Gastrocnemius medialis (tissue), 4 donors: Measurements from ENCODE around the gene LDAF1. TPM values are rescaled to one million over a fixed set of nuclear protein-coding genes. Genes with fewer than 3 reads are reported as not detected.

Experiments used
- ATAC-seq, 2 donors: fragments of 150-250 bp; one replicate each; pipeline ENCODE4 v1.9.1; 2016
- DNase-seq, 2 donors: peaks; one replicate each; pipeline ENCODE4 v3.0.0-alpha.2; 2019
- H3K27ac ChIP-seq, 4 donors: fragments of 200-600 bp; sonication (generic); 1 replicate in 1 of 4; 2 replicates in 3 of 4; pipeline ENCODE4 v1.5.1; 2016 to 2018; ENCODE audit warnings: mild to moderate bottlenecking in 2 of 4, moderate library complexity in 1 of 4
- H3K27me3 ChIP-seq, 3 donors: fragments of 200-600 bp; sonication (generic) in 2 of 3; 1 replicate in 1 of 3; 2 replicates in 2 of 3; pipeline versions ENCODE4 v1.5.1 to v1.6.0; 2016 to 2019; ENCODE audit warnings: mild to moderate bottlenecking in 1 of 3, moderate library complexity in 1 of 3
- H3K36me3 ChIP-seq, 2 donors: fragments of 200-600 bp; sonication (generic) in 1 of 2; one replicate each; pipeline ENCODE4 v1.5.1; 2017 to 2018
- H3K4me1 ChIP-seq, 2 donors: fragments of 200-600 bp; sonication (generic) in 1 of 2; one replicate each; pipeline ENCODE4 v1.5.1; 2016 to 2017; ENCODE audit warnings: mild to moderate bottlenecking in 2 of 2
- H3K4me3 ChIP-seq, 4 donors: fragments of 200-600 bp; sonication (generic) in 3 of 4; 1 replicate in 1 of 4; 2 replicates in 3 of 4; pipeline ENCODE4 v1.5.1; 2016 to 2019; ENCODE audit warnings: mild to moderate bottlenecking in 2 of 4
- H3K9me3 ChIP-seq, 3 donors: fragments of 200-600 bp; sonication (generic) in 2 of 3; 1 replicate in 1 of 3; 2 replicates in 2 of 3; pipeline ENCODE4 v1.5.1; 2016 to 2019
- POLR2A ChIP-seq, 2 donors: fragments of 450-650 bp; IDR thresholded peaks; one replicate each; pipeline ENCODE4 v1.6.1; 2017; ENCODE audit warnings: antibody characterized with exemption in 2 of 2, mild to moderate bottlenecking in 2 of 2, moderate library complexity in 2 of 2
- in situ Hi-C, 4 donors: fragments of 200-750 bp; cut with MboI; loops; one replicate each; pipeline versions ENCODE4 v1.15.0 to v1.8.0; 2017; ENCODE audit warnings: low sequenced_read_pairs in 4 of 4
- intact Hi-C: fragments of 100-400 bp; cut with DNase I; formaldehyde crosslinking; loops from one replicate; pipeline ENCODE4 v1.15.1; 2023; ENCODE audit warnings: low total_unique reads
- total RNA-seq, 4 donors: library from RNA; depleted of rRNA; stranded (reverse); fragments of >200 nt; gene quantifications; one replicate each; pipeline versions ENCODE4 v1.1.0 to v1.2.3, GENCODE V29; 2016
- TF ChIP-seq, protein P1 (sequence below), 5 experiments: fragments of 450-650 bp in 3 of 5; fragments of 200-600 bp in 2 of 5; sonication (generic) in 2 of 5; IDR thresholded peaks in 4 of 5; conservative IDR thresholded peaks in 1 of 5; 1 replicate in 4 of 5; 2 replicates in 1 of 5; pipeline ENCODE4 v1.5.1; 2016 to 2019; ENCODE audit warnings: antibody characterized with exemption in 5 of 5, mild to moderate bottlenecking in 3 of 5, moderate library complexity in 3 of 5

The LDAF1 gene
- total RNA-seq, 4 donors from 2014 or later, result 19.4 to 70.0 (median 34.3) TPM

DNA sequence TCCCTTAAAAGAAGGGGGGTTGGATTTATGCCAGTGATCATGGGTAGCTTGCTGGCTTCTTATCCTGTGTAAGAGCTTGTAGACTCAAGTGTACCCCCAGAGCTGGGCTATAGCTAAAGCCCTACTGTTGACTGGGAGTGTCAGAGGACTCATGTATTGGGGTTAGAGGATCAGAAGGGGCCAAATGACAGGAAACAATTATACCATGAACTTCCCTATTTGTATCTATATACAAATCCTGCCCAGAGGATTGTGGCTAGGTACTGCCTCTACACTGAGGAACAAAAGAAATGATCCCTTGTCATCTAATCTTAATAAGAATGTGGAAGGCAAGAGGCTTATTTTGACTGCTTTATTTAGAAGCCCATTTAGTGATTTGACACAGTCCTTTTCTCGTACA lies 38.6 kb downstream of the LDAF1 start:
- H3K36me3 ChIP-seq, result no peaks in the 10 kb centered on the region
- no peak for TF ChIP-seq POLR2A (IDR thresholded peaks at IDR 0.05)
- TF ChIP-seq, protein P1, sequence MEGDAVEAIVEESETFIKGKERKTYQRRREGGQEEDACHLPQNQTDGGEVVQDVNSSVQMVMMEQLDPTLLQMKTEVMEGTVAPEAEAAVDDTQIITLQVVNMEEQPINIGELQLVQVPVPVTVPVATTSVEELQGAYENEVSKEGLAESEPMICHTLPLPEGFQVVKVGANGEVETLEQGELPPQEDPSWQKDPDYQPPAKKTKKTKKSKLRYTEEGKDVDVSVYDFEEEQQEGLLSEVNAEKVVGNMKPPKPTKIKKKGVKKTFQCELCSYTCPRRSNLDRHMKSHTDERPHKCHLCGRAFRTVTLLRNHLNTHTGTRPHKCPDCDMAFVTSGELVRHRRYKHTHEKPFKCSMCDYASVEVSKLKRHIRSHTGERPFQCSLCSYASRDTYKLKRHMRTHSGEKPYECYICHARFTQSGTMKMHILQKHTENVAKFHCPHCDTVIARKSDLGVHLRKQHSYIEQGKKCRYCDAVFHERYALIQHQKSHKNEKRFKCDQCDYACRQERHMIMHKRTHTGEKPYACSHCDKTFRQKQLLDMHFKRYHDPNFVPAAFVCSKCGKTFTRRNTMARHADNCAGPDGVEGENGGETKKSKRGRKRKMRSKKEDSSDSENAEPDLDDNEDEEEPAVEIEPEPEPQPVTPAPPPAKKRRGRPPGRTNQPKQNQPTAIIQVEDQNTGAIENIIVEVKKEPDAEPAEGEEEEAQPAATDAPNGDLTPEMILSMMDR (IDR thresholded peaks at IDR 0.05 in 4 of 5, conservative IDR thresholded peaks at IDR 0.05 in 1 of 5), result no peak
- in situ Hi-C loops, result loop anchor here in 2 of 4 donors (25.0 kb wide), 2 partner anchors 90 to 1140 kb away; partner anchors contain the start of gene CRYM (in 1 of the 2)
- no peaks in the 10 kb centered on the region for H3K4me1 ChIP-seq
- DNase-seq (no peak), ATAC-seq (no peak)
- no peaks in the 10 kb centered on the region for H3K9me3 ChIP-seq
- no peak overlapping the region for H3K4me3 ChIP-seq
- intact Hi-C loops, result no loop called here
- no peak overlapping the region for H3K27ac ChIP-seq
- H3K27me3 ChIP-seq, result no peaks in the 10 kb centered on the region

DNA sequence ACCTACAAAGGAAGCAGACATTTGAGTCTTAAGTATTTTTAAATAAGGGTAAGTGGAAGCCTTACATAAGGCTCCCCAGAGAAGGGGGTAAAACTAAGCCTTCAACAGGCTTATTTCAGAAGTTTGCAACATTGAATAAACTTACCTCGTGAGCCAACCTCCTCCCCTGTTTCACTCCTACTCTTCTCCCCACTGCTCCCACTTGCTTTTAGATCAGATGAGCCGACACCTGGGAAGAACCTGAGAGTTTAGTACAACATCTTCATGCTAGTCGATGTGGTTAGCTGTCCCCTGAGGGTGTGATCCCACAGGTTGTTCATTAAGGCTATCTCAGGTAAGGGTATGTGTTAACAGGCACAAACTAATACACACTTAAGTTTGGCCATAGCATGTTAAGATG lies 39.1 kb downstream of the LDAF1 start:
- in situ Hi-C loops, result loop anchor here in 2 of 4 donors (25.0 kb wide), 2 partner anchors 90 to 1140 kb away; partner anchors contain the start of gene CRYM (in 1 of the 2)
- ATAC-seq, result no peak

DNA sequence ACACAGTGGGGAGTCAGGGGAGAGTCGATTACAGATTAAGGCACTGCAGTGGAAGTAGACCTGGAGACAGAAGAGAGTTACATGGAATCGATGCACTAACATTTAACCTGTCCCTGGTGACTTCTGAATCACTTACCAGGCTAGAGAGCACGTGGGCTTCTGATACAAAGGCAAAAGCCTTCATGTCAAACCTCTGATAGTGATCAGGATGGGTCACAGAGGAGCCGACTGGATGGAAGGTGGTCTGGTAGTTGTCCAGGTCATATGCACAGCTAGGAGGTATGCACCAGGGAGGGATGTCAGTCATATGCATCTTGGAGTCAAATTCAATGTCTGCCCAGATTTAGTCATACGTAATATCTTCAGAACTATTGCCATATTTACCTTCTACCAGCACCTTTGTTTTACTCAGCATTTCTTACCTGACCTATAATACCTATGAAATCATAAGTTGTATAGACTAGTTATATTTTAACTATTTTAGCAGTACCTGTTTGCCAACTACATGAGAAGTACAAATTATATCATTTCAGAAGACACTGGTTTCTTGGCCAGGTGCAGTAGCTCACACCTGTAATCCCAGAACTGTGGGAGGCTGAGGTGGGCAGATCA lies 41.2 kb downstream of the LDAF1 start:
- in situ Hi-C loops, result loop anchor here in 2 of 4 donors (25.0 kb wide), 2 partner anchors 88 to 1138 kb away; partner anchors contain the start of gene CRYM (in 1 of the 2)
- Histone ChIP-seq H3K4me3 (no peak overlapping the region), H3K36me3 (no peaks in the 10 kb centered on the region), H3K9me3 (no peaks in the 10 kb centered on the region), H3K4me1 (no peaks in the 10 kb centered on the region), H3K27me3 (no peaks in the 10 kb centered on the region), H3K27ac (no peak overlapping the region)
- ATAC-seq (no peak), DNase-seq (no peak)
- intact Hi-C loops, result no loop called here
- no peak for TF ChIP-seq POLR2A (IDR thresholded peaks at IDR 0.05)
- TF ChIP-seq, protein P1 (IDR thresholded peaks at IDR 0.05 in 4 of 5, conservative IDR thresholded peaks at IDR 0.05 in 1 of 5), result no peak

More for the DNA sequence above, 39.1 kb downstream of the LDAF1 start:
- H3K27me3 ChIP-seq, result no peaks in the 10 kb centered on the region
- H3K4me1 ChIP-seq, result no peaks in the 10 kb centered on the region
- TF ChIP-seq, protein P1 (IDR thresholded peaks at IDR 0.05 in 4 of 5, conservative IDR thresholded peaks at IDR 0.05 in 1 of 5), result no peak
- TF ChIP-seq POLR2A (IDR thresholded peaks at IDR 0.05), result no peak
- H3K27ac ChIP-seq, result no peak overlapping the region
- intact Hi-C loops, result no loop called here
- no peak for DNase-seq
- H3K4me3 ChIP-seq, result no peak overlapping the region
- no peaks in the 10 kb centered on the region for H3K9me3 ChIP-seq
- no peaks in the 10 kb centered on the region for H3K36me3 ChIP-seq

DNA sequence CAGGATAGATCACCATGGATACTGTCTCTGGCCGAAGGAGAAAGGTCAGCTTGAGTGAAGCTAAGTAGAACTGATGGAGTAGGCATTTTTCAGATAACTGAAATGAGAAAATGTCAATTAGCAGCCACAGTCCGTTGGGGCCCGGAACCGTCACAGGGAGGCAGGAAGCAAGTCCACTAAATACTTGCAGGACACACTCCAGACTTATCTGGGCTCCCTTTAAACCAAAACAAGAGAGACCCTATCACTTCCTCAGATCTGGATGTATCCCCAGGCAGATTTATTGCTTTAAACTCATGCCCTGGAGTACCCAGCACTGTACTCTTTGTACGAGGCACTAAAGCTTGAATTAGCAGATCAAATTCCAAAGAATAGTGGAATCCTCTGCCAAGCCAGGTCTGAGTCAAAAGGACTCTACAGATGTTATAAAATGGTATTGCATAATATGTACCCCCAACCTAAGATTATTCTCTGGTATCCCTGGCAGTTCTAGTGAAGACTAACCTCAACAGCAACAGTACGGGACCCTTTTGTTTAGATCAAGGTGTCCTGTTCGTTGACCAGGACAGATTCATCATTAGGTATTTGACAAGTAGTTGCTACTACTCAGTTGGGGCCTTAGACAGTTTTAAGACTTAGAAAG lies 44.8 kb downstream of the LDAF1 start:
- Histone ChIP-seq H3K4me3 (no peak overlapping the region), H3K4me1 (no peaks in the 10 kb centered on the region), H3K36me3 (no peaks in the 10 kb centered on the region), H3K27ac (no peak overlapping the region), H3K27me3 (no peaks in the 10 kb centered on the region), H3K9me3 (no peaks in the 10 kb centered on the region)
- intact Hi-C loops (no loop called here), in situ Hi-C loops (no loop called here)
- no peak for ATAC-seq
- DNase-seq, result no peak
- TF ChIP-seq, protein P1 (IDR thresholded peaks at IDR 0.05 in 4 of 5, conservative IDR thresholded peaks at IDR 0.05 in 1 of 5), result no peak
- TF ChIP-seq POLR2A (IDR thresholded peaks at IDR 0.05), result no peak
